Activated B cell treated with CpG ODN at 0.5 μM for 24 hours (primary cell): ENCODE results near the gene THRSP. TPM values are rescaled to one million over a fixed set of nuclear protein-coding genes. Genes with fewer than 3 reads are reported as not detected.

ENCODE experiments used
- total RNA-seq: library from RNA; stranded (reverse); gene quantifications from 2 replicates; pipeline ENCODE4 v1.2.3, GENCODE V29; 2022

THRSP gene
- total RNA-seq, 1 donor from 2014 or later = not detected

Other genes starting within 250 kb of the THRSP start
- gene RSF1, start 243.1 kb upstream of the THRSP start, total RNA-seq = 65.9 and 68.8 TPM in 2 replicates
- 3.8 and 4.4 TPM in 2 replicates for gene AAMDC, start 242.7 kb upstream of the THRSP start, total RNA-seq
- 61.8 and 62.3 TPM in 2 replicates for gene INTS4, start 69.2 kb upstream of the THRSP start, total RNA-seq
- 0.20 and 0.22 TPM in 2 replicates for gene KCTD14, start 40.6 kb upstream of the THRSP start, total RNA-seq
- gene NDUFC2, start 16.0 kb downstream of the THRSP start, total RNA-seq = 83.5 and 88.4 TPM in 2 replicates
- gene ALG8, start 75.8 kb downstream of the THRSP start, total RNA-seq = 42.8 and 46.0 TPM in 2 replicates
- 3.2 and 3.5 TPM in 2 replicates for gene KCTD21, start 124.8 kb downstream of the THRSP start, total RNA-seq
- gene USP35, start 125.1 kb downstream of the THRSP start, total RNA-seq = 3.5 and 4.9 TPM in 2 replicates